Suppressor macrophage (primary cell): ENCODE measurements around the gene COX7B.
"Not testable (repeated sequence)": the region's sequence is repeated elsewhere in the genome, so short reads cannot be mapped to it uniquely, and the experiment has no call there.

Experiments
- DNase-seq, 4 experiments: peaks; one replicate each; pipeline ENCODE4 v3.0.0-alpha.2; 2020 to 2022
- total RNA-seq, 17 experiments: gene quantifications; one replicate each; lab custom pipeline; 2026; ENCODE audit warnings: mixed read lengths in 6 of 17, inconsistent platforms in 3 of 17; lab: John Stamatoyannopoulos, UW

Gene COX7B
- total RNA-seq, result 60.5 to 161 (median 109) reads per million in 17 experiments

GRCh38 chrX:77899081-77899828 lies at the start of gene COX7B:
Gene COX7B, plus strand, starts transcription at chrX:77899468. Its CDS starts 86 bp downstream, at chrX:77899554.
- peak; percentile 84 to 97 (median 93) for DNase-seq

- no peak for DNase-seq
These were observed 23.9 kb upstream of the COX7B start for GRCh38 chrX:77875372-77875771.

GRCh38 chrX:77881418-77881817 lies 17.9 kb upstream of the COX7B start:
- DNase-seq, result not testable (repeated sequence)

GRCh38 chrX:77892887-77893286 lies 6.4 kb upstream of the COX7B start:
- no peak for DNase-seq

GRCh38 chrX:77893713-77894112 lies 5.6 kb upstream of the COX7B start:
- DNase-seq, result no peak

GRCh38 chrX:77894921-77895886 lies 4.1 kb upstream of the COX7B start, which contains the start of gene MAGT1:
Gene MAGT1, minus strand, starts transcription at chrX:77895435. Its CDS starts 25 bp downstream, at chrX:77895410.
- peak; percentile 94 to 97 (median 96) for DNase-seq

GRCh38 chrX:77900688-77901087 lies 1.4 kb downstream of the COX7B start:
- peak; percentile 8 to 68 (median 36) for DNase-seq

- DNase-seq, result no peak
These were observed 2.2 kb downstream of the COX7B start for GRCh38 chrX:77901506-77901905.

- peak; percentile 87 to 94 (median 94) for DNase-seq
These were observed 11.0 kb downstream of the COX7B start, which contains the start of gene ATP7A for GRCh38 chrX:77910108-77910840. Gene ATP7A, plus strand, starts transcription at chrX:77910693. Its CDS starts 60,949 bp downstream, at chrX:77971642.

GRCh38 chrX:77917294-77917933 lies 18.1 kb downstream of the COX7B start:
- DNase-seq, result no peak

- peak in 3 of 4 experiments; percentile 18 to 46 (median 42) for DNase-seq
These were observed 19.3 kb downstream of the COX7B start for GRCh38 chrX:77918568-77918967.

GRCh38 chrX:77919370-77919769 lies 20.1 kb downstream of the COX7B start:
- not testable (repeated sequence) for DNase-seq

- no peak for DNase-seq
These were observed 23.5 kb downstream of the COX7B start for GRCh38 chrX:77922787-77923186.

GRCh38 chrX:77924320-77924859 lies 25.1 kb downstream of the COX7B start:
- DNase-seq, result no peak

GRCh38 chrX:77925764-77926163 lies 26.5 kb downstream of the COX7B start:
- DNase-seq, result no peak

GRCh38 chrX:77930581-77930980 lies 31.3 kb downstream of the COX7B start:
- DNase-seq, result peak; percentile 10 to 37 (median 22)

GRCh38 chrX:77935886-77936285 lies 36.6 kb downstream of the COX7B start:
- DNase-seq, result peak in 2 of 4 experiments; percentile 35 to 42

GRCh38 chrX:77936299-77936698 lies 37.0 kb downstream of the COX7B start:
- no peak for DNase-seq

GRCh38 chrX:77937291-77937690 lies 38.0 kb downstream of the COX7B start:
- no peak for DNase-seq

GRCh38 chrX:77938083-77938680 lies 38.9 kb downstream of the COX7B start:
- peak in 3 of 4 experiments; percentile 6 to 56 (median 45) for DNase-seq

GRCh38 chrX:77945031-77945430 lies 45.8 kb downstream of the COX7B start:
- not testable (repeated sequence) for DNase-seq
